Measurements from ENCODE around the gene YY1AP1. TPM values are rescaled to one million over a fixed set of nuclear protein-coding genes. Genes with fewer than 3 reads are reported as not detected.

The YY1AP1 gene
- total and polyA plus RNA-seq, 2 donors (not counting 3 experiments of a cell fraction or from before 2014, with no cell fraction given) = 42.3 to 46.4 TPM

GRCh38 chr1:155729031-155729898 is 40.7 kb upstream of the YY1AP1 start:
- no peaks in the 10 kb centered on the region for H3K27me3 ChIP-seq (ENCODE audit: control insufficient read depth in 2 of 2, insufficient read depth in 2 of 2, low read length in 2 of 2)
- no peaks in the 10 kb centered on the region for H3K9me3 ChIP-seq (replicated peaks; ENCODE audit: control insufficient read depth, insufficient read depth, low read length)
- no peak overlapping the region for H2AFZ ChIP-seq (ENCODE audit: low read depth, low read length)
- no peak overlapping the region for H3K27ac ChIP-seq (ENCODE audit: insufficient read depth, low read depth, low read length)
- H3K79me2 ChIP-seq (ENCODE audit: control insufficient read depth, insufficient read depth, low read length) = no peaks in the 10 kb centered on the region
- H3K36me3 ChIP-seq (ENCODE audit: control insufficient read depth in 2 of 2, extremely low read depth in 1 of 2, insufficient read depth in 2 of 2, low read length in 2 of 2) = peaks cover 3% of the 10 kb centered on the region in 2 experiments
- ChIA-PET POLR2A (no interaction called here), CTCF (interaction anchor here (0.8 to 2.6 kb wide), 19 partner anchors 9 to 479 kb away, joined by 3 to 15 read pairs (median 4); no protein-coding TSS in a partner anchor)
- H3K4me2 ChIP-seq (ENCODE audit: insufficient read depth, low read length) = no peak overlapping the region
- no peaks in the 10 kb centered on the region for H3K4me1 ChIP-seq (ENCODE audit: control insufficient read depth, extremely low read depth, insufficient read depth, low read length)
- intact Hi-C loops (cut with micrococcal nuclease) = loop anchor here (5.0 kb wide), 1 partner anchor 42 kb away; the partner anchor contains the start of genes DAP3 and YY1AP1
- TF ChIP-seq MYC (IDR thresholded peaks at IDR 0.05; ENCODE audit: low read depth, low read length) (no peak), CTCF (IDR thresholded peaks at IDR 0.05; ENCODE audit: extremely low read depth in 1 of 2, insufficient read depth in 1 of 2, low read depth in 1 of 2, low read length in 2 of 2) (peak; percentile 56 to 73)
- H3K9ac ChIP-seq (replicated peaks; ENCODE audit: extremely low read depth, insufficient read depth, low read length) = no peak overlapping the region
- no peaks in the 10 kb centered on the region for H3K9me1 ChIP-seq (replicated peaks; ENCODE audit: control insufficient read depth, extremely low read depth, insufficient read depth, low read length)
- BruUV-seq (replicated peaks) = no TSS peak
- H3K4me3 ChIP-seq (replicated peaks in 1 of 3; ENCODE audit: insufficient read depth in 1 of 3, low read depth in 1 of 3, low read length in 3 of 3) = no peak overlapping the region
- dilution Hi-C loops (cut with MboI; ENCODE audit: extremely low pct_ligation_motif_present, low sequenced_read_pairs) = no loop called here
- peak; percentile 87 for FAIRE-seq
- DNase-seq (ENCODE audit: low read depth, low spot score) = peak; percentile 75
- no peaks in the 10 kb centered on the region for H4K20me1 ChIP-seq (replicated peaks; ENCODE audit: control insufficient read depth, extremely low read depth, insufficient read depth, low read length)

GRCh38 chr1:155725142-155725541 is 36.6 kb upstream of the YY1AP1 start:
- peaks cover 2 to 3% of the 10 kb centered on the region in 2 experiments for H3K36me3 ChIP-seq (ENCODE audit: control insufficient read depth in 2 of 2, extremely low read depth in 1 of 2, insufficient read depth in 2 of 2, low read length in 2 of 2)
- no peak overlapping the region for H3K9ac ChIP-seq (replicated peaks; ENCODE audit: extremely low read depth, insufficient read depth, low read length)
- DNase-seq (ENCODE audit: low read depth, low spot score) (no peak), FAIRE-seq (no peak)
- intact Hi-C loops (cut with micrococcal nuclease) (loop anchor here (5.0 kb wide), 1 partner anchor 38 kb away; the partner anchor contains the start of genes DAP3 and YY1AP1), dilution Hi-C loops (cut with MboI; ENCODE audit: extremely low pct_ligation_motif_present, low sequenced_read_pairs) (no loop called here)
- no peaks in the 10 kb centered on the region for H4K20me1 ChIP-seq (replicated peaks; ENCODE audit: control insufficient read depth, extremely low read depth, insufficient read depth, low read length)
- no peak overlapping the region for H3K4me3 ChIP-seq (replicated peaks in 1 of 3; ENCODE audit: insufficient read depth in 1 of 3, low read depth in 1 of 3, low read length in 3 of 3)
- H3K4me1 ChIP-seq (ENCODE audit: control insufficient read depth, extremely low read depth, insufficient read depth, low read length) = no peaks in the 10 kb centered on the region
- POLR2A ChIA-PET = no interaction called here
- no peak overlapping the region for H2AFZ ChIP-seq (ENCODE audit: low read depth, low read length)
- H3K27ac ChIP-seq (ENCODE audit: insufficient read depth, low read depth, low read length) = no peak overlapping the region
- H3K4me2 ChIP-seq (ENCODE audit: insufficient read depth, low read length) = no peak overlapping the region
- no peaks in the 10 kb centered on the region for H3K9me1 ChIP-seq (replicated peaks; ENCODE audit: control insufficient read depth, extremely low read depth, insufficient read depth, low read length)
- no peak for TF ChIP-seq POLR2AphosphoS5 (IDR thresholded peaks at IDR 0.05; ENCODE audit: insufficient read depth, low read depth, low read length)
- TF ChIP-seq FOS (IDR thresholded peaks at IDR 0.05; ENCODE audit: borderline replicate concordance, insufficient read depth, low read length) = no peak
- no peak for TF ChIP-seq EZH2 (IDR thresholded peaks at IDR 0.05; ENCODE audit: borderline replicate concordance, low read depth, low read length, severe bottlenecking)
- TF ChIP-seq CTCF (IDR thresholded peaks at IDR 0.05; ENCODE audit: extremely low read depth in 1 of 2, insufficient read depth in 1 of 2, low read depth in 1 of 2, low read length in 2 of 2) = no peak
- no peak for TF ChIP-seq MYC (IDR thresholded peaks at IDR 0.05; ENCODE audit: low read depth, low read length)
- TF ChIP-seq POLR2A (IDR thresholded peaks at IDR 0.05; ENCODE audit: low read depth, low read length) = no peak
- TF ChIP-seq GATA2 (IDR thresholded peaks at IDR 0.05; ENCODE audit: insufficient read depth, insufficient read length, low read depth, low read length) = no peak
- no peak for TF ChIP-seq MAX (IDR thresholded peaks at IDR 0.05; ENCODE audit: insufficient read depth, insufficient read length)
- no peak for TF ChIP-seq JUN (IDR thresholded peaks at IDR 0.05; ENCODE audit: borderline replicate concordance, insufficient read depth, insufficient read length, low read depth)
- no peaks in the 10 kb centered on the region for H3K27me3 ChIP-seq (ENCODE audit: control insufficient read depth in 2 of 2, insufficient read depth in 2 of 2, low read length in 2 of 2)
- BruUV-seq (replicated peaks) = no TSS peak
- H3K79me2 ChIP-seq (ENCODE audit: control insufficient read depth, insufficient read depth, low read length) = no peaks in the 10 kb centered on the region
- CTCF ChIA-PET = interaction anchor here (0.9 to 1.2 kb wide), 4 partner anchors 8 to 474 kb away, joined by 3 to 5 read pairs (median 4); no protein-coding TSS in a partner anchor
- no peaks in the 10 kb centered on the region for H3K9me3 ChIP-seq (replicated peaks; ENCODE audit: control insufficient read depth, insufficient read depth, low read length)

All from endothelial cell of umbilical vein (primary cell).